AML-193 (cell line): ENCODE data around the gene SMYD4.
"Not testable (repeated sequence)": the region's sequence is repeated elsewhere in the genome, so short reads cannot be mapped to it uniquely, and the experiment has no call there.

Experiments
- DNase-seq, 2 experiments: peaks; one replicate each; lab custom pipeline; 2025; lab: John Stamatoyannopoulos, UW

SMYD4 gene, protein sequence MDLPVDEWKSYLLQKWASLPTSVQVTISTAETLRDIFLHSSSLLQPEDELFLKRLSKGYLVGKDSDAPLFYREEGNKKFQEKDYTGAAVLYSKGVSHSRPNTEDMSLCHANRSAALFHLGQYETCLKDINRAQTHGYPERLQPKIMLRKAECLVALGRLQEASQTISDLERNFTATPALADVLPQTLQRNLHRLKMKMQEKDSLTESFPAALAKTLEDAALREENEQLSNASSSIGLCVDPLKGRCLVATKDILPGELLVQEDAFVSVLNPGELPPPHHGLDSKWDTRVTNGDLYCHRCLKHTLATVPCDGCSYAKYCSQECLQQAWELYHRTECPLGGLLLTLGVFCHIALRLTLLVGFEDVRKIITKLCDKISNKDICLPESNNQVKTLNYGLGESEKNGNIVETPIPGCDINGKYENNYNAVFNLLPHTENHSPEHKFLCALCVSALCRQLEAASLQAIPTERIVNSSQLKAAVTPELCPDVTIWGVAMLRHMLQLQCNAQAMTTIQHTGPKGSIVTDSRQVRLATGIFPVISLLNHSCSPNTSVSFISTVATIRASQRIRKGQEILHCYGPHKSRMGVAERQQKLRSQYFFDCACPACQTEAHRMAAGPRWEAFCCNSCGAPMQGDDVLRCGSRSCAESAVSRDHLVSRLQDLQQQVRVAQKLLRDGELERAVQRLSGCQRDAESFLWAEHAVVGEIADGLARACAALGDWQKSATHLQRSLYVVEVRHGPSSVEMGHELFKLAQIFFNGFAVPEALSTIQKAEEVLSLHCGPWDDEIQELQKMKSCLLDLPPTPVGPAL

DNA sequence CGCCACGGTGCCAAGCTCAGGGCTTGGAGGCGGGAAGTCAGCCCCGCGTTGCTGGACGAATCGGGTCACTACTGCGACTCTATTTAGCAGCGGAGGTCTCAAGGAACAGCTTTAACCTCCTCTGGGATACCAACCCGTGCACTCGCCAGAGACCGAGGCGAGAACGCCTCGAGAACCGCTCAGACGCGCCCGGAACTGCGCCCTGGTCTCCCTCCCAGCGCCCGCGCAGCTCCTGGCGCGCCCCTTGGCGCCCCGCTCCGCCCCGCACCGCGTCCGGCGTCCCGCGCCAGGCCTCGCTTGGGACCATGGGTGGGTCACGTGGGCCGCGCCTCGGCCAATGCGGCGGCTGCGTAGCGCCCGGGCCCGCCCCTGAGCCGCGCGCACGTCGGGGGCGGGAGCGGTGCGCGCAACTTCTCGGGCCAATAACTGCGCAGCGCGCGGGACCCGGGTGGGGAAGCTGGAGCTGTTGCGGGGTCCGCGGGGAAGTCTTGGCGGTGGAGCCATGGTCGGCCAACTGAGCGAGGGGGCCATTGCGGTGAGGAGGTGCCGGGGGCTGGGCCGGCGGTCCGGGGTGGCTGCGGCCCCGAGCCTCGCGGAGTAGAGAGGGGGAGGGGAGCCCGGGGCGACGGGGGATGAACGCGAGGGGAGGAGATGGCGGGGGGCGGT, at the start of gene SMYD4, which contains the start of gene RPA1:
TSS of gene SMYD4 (minus strand) at position 311 of the 666 bp plus-strand sequence. CDS start 1,908 bp downstream, outside the sequence.
TSS of gene RPA1 (plus strand) at position 414 of the 666 bp plus-strand sequence. CDS start at position 503, 89 bp downstream.
- peak; percentile 37 to 53 for DNase-seq

DNA sequence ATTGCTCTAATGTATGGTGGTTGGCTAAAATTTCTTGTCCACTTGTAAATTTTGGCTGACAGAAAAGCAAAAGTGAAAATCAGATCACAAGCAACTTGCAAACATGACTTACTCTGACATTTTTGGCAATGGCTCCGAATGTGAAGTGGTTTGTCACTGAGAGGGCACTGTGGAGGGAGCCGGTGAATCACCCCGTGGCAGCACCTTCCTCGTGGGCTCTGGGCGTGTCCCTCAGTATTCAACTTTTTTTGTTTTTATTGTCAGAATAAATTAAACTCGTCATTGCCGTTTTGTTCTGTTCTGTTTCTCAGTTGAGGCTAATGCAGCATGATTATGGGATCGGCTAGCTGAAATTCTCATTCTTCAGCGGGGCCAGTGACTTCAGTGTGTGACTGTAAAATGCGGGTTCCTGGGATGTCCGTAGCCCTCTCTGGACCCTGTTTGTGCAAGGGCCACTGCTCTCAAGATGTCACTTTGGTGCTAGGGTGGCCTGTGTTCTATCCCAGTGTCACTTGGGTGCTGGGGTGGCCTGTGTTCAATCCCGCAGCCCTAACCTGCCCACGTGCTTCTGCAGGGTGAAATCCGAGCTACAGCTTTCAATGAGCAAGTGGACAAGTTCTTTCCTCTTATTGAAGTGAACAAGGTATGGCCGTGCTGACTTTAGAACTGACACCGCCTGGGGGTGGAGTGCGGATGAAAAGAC, 48.9 kb upstream of the SMYD4 start:
- no peak for DNase-seq

GRCh38 chr17:1875597-1875996, 45.9 kb upstream of the SMYD4 start:
- DNase-seq, result no peak

DNA sequence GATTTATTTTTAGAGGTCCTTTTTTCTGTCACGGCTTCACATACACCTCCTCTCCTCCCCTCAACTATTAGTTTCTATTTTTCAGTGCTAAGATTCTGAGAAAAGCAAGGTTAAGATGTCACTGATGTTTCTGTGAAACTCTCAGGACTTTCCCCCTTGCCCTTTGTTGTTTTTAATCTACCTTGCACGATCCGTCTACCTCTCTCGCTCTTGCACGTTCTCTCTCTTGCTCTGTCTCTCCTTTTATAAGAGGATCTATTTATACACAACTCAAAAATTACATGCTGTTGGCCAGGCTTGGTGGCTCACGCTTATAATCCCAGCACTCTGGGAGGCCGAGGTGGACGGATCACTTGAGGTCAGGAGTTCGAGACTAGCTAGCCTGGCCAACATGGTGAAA, 43.7 kb upstream of the SMYD4 start:
- DNase-seq, result no peak

- DNase-seq, result no peak
These were observed 43.3 kb upstream of the SMYD4 start for GRCh38 chr17:1872976-1873375.

DNA sequence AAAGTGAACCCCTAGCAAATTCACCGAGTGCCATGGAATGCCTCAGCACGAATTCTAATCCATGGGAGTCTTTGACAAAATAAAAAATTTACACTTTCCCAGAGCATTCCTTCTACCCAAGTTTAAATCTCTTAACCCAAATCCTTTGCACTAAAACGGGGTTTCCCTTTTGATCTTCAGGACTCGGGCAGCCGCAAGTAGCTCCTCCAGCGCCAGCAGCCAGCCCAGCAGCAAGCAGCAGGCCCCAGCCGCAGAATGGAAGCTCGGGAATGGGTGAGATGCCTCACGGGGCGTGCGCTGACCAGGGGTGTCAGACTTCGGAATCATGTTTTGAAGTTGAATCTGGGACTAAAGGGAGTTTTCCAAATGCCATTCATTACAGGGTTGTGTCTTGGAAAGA, 42.6 kb upstream of the SMYD4 start:
- no peak for DNase-seq

GRCh38 chr17:1871756-1872155, 42.1 kb upstream of the SMYD4 start:
- no peak for DNase-seq

GRCh38 chr17:1870592-1870991, 40.9 kb upstream of the SMYD4 start:
- no peak for DNase-seq

GRCh38 chr17:1868090-1868489, 38.4 kb upstream of the SMYD4 start:
- DNase-seq, result no peak

- no peak for DNase-seq
These were observed 37.6 kb upstream of the SMYD4 start for GRCh38 chr17:1867307-1867706.

GRCh38 chr17:1865252-1866037, 35.7 kb upstream of the SMYD4 start:
- DNase-seq, result peak; percentile 0 to 30

DNA sequence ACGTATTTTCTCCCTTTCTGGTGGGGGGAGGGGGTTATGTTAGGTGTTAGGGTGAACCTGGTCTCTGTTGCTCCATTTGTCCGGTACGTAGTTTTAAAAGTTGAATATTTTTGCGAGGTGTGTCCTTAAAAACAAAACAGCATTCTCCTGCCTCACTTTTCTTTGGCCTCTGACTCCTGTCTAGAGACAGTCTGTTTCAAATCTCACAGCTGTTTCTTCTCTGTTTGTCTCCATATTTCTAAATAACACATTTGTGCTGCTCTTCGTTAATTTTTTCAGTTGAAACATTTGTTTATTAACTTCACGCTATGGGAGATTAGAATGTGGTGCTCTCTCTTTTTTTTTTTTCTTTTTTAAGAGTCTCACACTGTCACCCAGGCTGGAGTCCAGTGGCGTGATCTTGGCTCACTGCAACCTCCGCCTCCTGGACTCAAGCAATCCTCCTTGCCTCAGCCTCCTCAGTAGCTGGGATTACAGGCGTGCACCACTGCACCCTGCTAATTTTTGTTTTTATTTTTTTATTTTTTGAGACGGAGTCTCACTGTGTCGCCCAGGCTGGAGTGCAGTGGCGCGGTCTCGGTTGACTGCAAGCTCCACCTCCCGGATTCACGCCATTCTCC, 31.8 kb upstream of the SMYD4 start:
- DNase-seq, result no peak

GRCh38 chr17:1860978-1861377, 31.3 kb upstream of the SMYD4 start:
- DNase-seq, result no peak

- not testable (repeated sequence) for DNase-seq
These were observed 26.8 kb upstream of the SMYD4 start for GRCh38 chr17:1856462-1856861.

- no peak for DNase-seq
These were observed 24.0 kb upstream of the SMYD4 start for GRCh38 chr17:1853698-1854097.

GRCh38 chr17:1852327-1852726, 22.6 kb upstream of the SMYD4 start:
- DNase-seq, result no peak

GRCh38 chr17:1847191-1847590, 17.5 kb upstream of the SMYD4 start:
- no peak for DNase-seq

DNA sequence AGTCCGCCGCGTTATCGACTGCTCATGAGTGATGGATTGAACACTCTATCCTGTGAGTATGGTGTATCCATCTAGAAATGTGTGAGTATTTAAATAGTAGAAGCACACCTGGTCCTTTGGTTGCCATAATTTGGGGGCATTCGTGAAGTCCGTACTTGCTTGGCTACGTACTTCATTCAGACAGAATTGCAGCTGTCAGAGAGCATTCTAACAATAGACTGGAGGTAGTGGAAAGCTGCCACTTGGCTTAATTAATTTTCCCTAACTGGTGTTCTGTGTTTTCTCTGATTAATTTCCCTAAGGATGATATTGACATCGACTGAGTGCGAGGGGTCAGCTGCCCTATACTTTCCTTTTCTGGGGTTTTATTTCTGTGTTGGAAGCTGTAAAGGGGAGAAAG, 14.2 kb upstream of the SMYD4 start:
- DNase-seq, result no peak

GRCh38 chr17:1839516-1839915, 9.8 kb upstream of the SMYD4 start:
- no peak for DNase-seq

GRCh38 chr17:1834380-1835149, 4.9 kb upstream of the SMYD4 start:
- DNase-seq, result no peak
